Ishikawa (cell line): Measurements from ENCODE around the gene CCDC86.

Experiments used
- CEBPB ChIP-seq: IDR thresholded peaks from 2 replicates; pipeline ENCODE4 v1.6.1; 2012
- CREB1 ChIP-seq: IDR thresholded peaks from 2 replicates; pipeline ENCODE4 v1.6.1; 2012; ENCODE audit warnings: low read depth
- EGR1 ChIP-seq: IDR thresholded peaks from 2 replicates; pipeline ENCODE4 v1.6.1; 2012
- EP300 ChIP-seq: IDR thresholded peaks from 2 replicates; pipeline ENCODE4 v1.6.1; 2012; ENCODE audit warnings: borderline replicate concordance
- FOXM1 ChIP-seq: IDR thresholded peaks from 2 replicates; pipeline ENCODE4 v1.6.1; 2012; ENCODE audit warnings: low read depth, borderline replicate concordance
- MAX ChIP-seq: IDR thresholded peaks from 2 replicates; pipeline ENCODE4 v1.6.1; 2012
- NFIC ChIP-seq: IDR thresholded peaks from 2 replicates; pipeline ENCODE4 v1.6.1; 2012
- RAD21 ChIP-seq: IDR thresholded peaks from 2 replicates; pipeline ENCODE4 v1.6.1; 2012; ENCODE audit warnings: low read depth
- REST ChIP-seq: IDR thresholded peaks from 2 replicates; pipeline ENCODE4 v1.6.1; 2012; ENCODE audit warnings: low read depth, mild to moderate bottlenecking
- TAF1 ChIP-seq: IDR thresholded peaks from 2 replicates; pipeline ENCODE4 v1.6.1; 2012; ENCODE audit warnings: low read depth, mild to moderate bottlenecking
- TCF12 ChIP-seq: IDR thresholded peaks from 2 replicates; pipeline ENCODE4 v1.6.1; 2012; ENCODE audit warnings: low read depth
- TEAD4 ChIP-seq: IDR thresholded peaks from 2 replicates; pipeline ENCODE4 v1.6.1; 2012
- USF1 ChIP-seq: IDR thresholded peaks from 2 replicates; pipeline ENCODE4 v1.6.1; 2012
- YY1 ChIP-seq: IDR thresholded peaks from 2 replicates; pipeline ENCODE4 v1.6.1; 2012; ENCODE audit warnings: low read depth
- ZBTB7A ChIP-seq: IDR thresholded peaks from 2 replicates; pipeline ENCODE4 v1.6.1; 2012; ENCODE audit warnings: low read depth

The CCDC86 gene

GRCh38 chr11:60863550-60864521 lies 21.9 kb downstream of the CCDC86 start:
- TF ChIP-seq ZBTB7A (no peak), RAD21 (no peak), TEAD4 (no peak), TAF1 (no peak)

- TF ChIP-seq EP300 (no peak), FOXM1 (no peak), YY1 (no peak), ZBTB7A (no peak), TAF1 (no peak), TCF12 (no peak), NFIC (no peak)
These were observed 23.1 kb downstream of the CCDC86 start for GRCh38 chr11:60864856-60865513.

- TF ChIP-seq MAX, result no peak
- TF ChIP-seq YY1, result no peak
- TF ChIP-seq EP300, result no peak
- no peak for TF ChIP-seq USF1
- no peak for TF ChIP-seq FOXM1
These were observed 25.3 kb downstream of the CCDC86 start, which contains the start of gene ZP1 for GRCh38 chr11:60866911-60867870. ZP1 (plus strand) TSS chr11:60867542; CDS start chr11:60867562, 20 bp downstream.

- no peak for TF ChIP-seq RAD21
- no peak for TF ChIP-seq TAF1
- TF ChIP-seq EGR1, result no peak
- TF ChIP-seq TCF12, result no peak
- TF ChIP-seq USF1, result no peak
- no peak for TF ChIP-seq REST
- TF ChIP-seq CREB1, result no peak
- TF ChIP-seq CEBPB, result no peak
- TF ChIP-seq YY1, result no peak
- TF ChIP-seq FOXM1, result no peak
- no peak for TF ChIP-seq ZBTB7A
- no peak for TF ChIP-seq NFIC
- no peak for TF ChIP-seq EP300
- no peak for TF ChIP-seq MAX
- TF ChIP-seq TEAD4, result no peak
These were observed 26.2 kb downstream of the CCDC86 start for GRCh38 chr11:60867871-60868681.

GRCh38 chr11:60868682-60869450 lies 27.0 kb downstream of the CCDC86 start:
- TF ChIP-seq EGR1 (no peak), TCF12 (no peak)

GRCh38 chr11:60869451-60869825 lies 27.5 kb downstream of the CCDC86 start:
- no peak for TF ChIP-seq TEAD4
- no peak for TF ChIP-seq CEBPB
- no peak for TF ChIP-seq YY1
- TF ChIP-seq TCF12, result no peak
- no peak for TF ChIP-seq NFIC
- no peak for TF ChIP-seq TAF1
- no peak for TF ChIP-seq EGR1
- TF ChIP-seq REST, result no peak
- no peak for TF ChIP-seq CREB1
- TF ChIP-seq RAD21, result no peak
- TF ChIP-seq FOXM1, result no peak
